NCI-H1436 treated with DMSO at 0.1 percent for 48 hours (cell line): ENCODE measurements around the gene INPPL1.
"Not testable (repeated sequence)": the region's sequence is repeated elsewhere in the genome, so short reads cannot be mapped to it uniquely, and the experiment has no call there.

Experiments
- DNase-seq: peaks from one replicate; lab custom pipeline; 2025; lab: John Stamatoyannopoulos, UW

INPPL1 gene

DNA sequence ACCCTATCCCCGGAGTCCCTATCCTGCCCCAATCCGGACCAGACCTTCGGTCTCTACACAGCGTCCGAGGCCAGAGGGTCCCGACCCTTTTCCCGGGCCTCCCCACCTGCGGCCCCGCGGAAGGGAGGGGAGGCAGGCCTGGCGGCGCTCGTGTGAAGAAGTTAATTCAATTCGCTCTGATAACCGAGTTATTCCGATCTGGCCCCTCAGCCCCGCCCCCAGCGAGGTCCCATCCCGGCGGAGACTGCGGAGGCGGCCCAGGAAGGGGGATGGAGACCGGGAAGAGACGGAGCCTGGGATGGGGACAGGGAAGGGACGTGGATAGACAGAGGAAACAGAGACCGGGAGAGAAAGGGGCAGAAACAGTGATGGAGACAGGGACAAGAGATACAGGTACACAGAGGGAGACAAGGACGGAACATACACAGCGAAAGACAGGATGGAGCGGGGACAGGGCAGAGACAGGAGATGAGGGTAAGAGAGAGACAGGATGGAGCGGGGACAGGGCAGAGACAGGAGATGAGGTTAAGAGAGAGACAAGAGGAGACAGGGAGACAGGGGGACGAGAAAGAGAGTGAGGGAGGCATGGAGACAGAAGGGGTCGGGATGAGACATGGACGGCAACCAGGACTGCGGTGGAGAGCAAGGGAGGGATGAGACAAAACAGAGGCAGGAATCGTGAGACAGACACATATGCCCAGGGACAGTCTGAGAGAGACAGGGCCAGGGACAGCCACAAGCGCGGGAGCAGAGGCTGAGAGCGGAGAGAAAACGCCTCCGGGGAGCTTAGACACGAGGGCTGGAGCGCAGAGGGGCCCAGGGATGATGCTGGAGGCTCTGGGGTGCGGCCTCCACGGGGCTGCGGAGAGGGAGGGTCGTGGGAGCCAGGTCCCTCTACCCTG, 20.0 kb downstream of the INPPL1 start:
- no peak for DNase-seq

DNA sequence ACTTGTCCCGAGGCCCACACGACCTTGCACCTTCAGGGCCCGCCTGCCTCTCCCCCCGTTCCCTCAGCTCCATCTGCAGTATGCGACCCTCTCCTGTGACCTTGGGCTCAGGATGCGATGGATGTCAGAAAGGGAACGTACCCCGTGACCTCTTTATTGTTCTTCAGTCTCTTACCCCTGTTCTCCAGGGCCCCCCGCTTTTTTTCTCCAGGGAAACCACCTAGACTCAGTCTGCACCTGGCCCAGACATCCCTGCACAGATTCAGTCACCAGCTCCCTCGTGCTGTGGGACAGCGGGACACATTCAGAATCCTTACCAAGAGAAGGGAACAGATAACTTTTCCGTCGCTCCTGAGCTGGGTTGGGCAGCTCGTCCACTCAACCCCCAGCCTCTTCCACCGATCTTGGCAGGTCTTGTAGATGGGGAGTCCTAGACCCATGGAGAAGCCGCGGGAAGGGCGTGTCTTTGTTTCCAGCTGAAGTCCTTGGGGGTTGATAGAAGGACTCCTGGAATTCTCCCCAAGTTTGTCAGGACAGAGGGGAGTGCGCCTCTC, 20.8 kb downstream of the INPPL1 start:
- no peak for DNase-seq

DNA sequence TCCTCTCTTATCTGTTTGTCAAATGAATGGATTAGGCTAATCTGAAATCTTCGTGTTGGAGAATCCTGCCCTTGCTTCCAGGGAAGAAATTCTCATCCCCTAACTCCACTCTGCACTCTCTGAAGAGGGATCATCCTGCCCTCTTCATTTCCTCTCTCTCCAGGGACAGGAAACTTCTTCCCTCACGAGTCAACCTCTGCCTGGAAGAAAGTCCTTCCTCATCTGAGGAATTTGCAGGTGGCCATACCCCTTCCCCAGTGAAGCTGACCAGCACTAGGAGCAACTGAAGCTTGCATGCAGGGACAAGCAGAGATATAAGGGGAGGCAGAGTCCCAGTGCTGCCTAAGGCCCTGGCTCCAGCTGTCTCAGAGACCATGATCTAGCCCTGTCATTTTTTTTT, 23.0 kb downstream of the INPPL1 start:
- DNase-seq: no peak

DNA sequence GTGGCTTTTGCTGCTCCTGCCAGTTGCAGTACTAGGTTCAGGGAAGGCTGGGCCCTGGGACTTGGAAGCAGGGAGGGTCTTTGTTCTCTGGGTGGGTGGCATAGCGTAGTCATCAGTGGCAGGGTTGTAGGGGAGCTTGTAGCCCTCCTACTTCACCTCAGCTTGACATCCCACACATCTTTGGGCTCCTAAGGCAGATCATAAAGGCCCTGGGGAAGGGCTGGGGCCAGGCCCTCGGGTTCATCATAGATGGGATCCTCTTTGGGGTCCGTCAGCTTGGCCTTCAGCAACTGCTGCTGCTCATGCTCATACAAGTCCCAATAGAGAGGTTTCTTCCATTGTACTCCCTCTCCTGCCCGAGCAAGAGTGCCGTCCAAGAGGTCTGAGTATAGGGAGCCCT, 25.4 kb downstream of the INPPL1 start:
- DNase-seq: no peak

DNA sequence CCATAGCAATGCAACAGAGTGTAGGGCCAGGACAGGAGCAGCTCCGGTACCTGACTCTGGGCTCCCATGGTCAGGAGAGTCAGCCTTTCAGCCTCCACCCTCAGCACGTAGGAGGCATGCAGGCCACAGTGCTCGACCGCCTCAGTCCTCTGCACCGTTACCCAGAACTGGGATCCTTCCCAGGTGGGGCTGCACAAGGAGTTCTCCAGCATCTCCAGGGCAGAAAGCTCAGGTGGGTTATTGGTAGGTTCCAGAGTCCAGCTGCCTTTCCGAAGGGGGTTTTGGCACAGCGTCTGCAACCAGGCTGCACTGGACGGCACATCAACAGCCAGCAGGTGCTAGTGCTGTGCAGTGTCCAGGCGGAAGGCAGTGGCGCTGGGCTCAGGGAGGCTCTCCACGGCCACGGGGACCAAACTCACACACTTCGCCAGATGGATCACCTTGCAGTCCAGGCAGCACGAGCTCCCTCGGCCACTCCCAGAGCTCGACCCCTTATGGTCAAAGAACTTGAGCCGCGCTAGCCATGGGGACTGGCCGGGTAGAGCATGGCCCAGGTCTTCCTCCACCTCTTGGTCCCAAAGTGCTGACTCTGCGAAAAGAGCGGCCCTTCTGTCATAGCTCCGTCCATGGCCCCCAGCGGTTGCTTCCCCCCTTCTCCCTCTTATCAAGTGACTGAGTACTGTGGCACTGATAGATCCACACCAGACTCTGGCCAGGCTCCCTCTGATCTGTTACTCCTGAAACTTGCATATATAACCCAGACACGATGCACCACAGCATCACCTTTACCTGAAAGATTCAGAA, 26.3 kb downstream of the INPPL1 start:
- no peak for DNase-seq

DNA sequence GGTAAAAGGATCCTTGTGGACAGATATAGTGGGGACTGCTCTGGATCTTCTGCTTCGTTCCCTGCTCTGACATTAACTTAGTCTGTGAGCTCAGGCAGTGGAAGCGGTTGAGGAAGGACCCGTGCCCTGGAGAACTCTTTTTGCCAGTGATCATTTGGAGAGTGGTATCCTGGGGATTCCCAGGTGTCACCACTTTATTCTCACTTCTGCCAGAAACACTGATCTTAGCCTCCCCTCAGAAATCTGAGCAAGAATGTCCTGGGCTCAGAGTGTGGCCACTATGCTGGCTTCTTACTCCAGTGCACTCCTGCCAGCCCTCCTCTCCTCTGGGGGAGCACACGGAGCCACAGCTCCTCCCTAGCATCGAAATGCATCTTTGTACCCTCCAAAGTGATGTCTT, 27.0 kb downstream of the INPPL1 start:
- no peak for DNase-seq

DNA sequence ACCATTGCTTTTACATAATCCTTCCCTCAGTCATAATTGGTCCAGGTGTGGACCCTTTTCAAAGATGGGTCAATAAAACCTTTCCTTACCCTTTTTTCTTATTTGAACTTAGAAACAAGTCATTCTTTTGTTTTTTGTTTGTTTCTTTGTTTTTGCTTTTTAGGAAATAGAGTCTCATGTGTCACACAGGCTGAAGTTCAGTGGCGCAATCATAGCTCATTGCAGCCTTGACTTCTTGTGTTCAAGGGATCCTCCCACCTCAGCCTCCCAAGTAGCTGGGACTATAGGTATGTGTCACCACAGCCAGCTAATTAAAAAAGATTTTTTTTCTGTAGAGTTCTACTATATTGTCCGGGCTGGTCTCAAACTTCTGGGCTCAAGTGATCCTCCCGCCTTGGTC, 28.8 kb downstream of the INPPL1 start:
- no peak for DNase-seq

DNA sequence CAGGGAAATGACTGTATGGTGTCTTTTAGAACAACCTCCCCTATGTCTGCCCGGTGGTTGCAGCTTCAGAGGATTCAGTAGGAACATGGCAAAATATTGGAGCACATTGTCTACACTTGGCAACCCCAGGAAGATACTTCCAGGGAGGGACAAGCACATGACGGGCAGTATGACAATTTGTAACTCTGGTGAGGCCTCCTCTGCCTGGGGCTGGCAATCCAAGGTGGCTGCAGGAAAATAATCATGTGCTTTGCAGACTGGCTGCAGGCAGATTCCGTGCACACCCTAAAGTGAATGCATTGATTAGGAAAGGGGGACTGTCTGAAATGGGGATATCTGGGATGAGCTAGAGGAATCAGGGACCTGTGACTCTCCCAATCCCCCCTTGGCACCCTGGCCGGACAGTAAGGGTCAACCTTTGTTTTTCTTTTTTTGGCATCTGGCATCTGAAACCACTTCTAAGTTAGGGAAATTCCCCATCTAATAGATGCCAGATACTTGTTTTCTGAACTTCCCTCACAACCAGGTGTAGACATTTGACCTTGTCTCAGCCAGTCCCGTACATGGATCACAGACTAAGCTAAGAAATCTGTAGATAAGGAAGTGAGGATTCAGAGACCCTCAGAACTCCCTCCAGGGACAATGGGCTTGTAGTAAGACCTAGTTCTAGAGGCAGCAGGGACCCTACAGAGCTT, 29.9 kb downstream of the INPPL1 start:
- no peak for DNase-seq

DNA sequence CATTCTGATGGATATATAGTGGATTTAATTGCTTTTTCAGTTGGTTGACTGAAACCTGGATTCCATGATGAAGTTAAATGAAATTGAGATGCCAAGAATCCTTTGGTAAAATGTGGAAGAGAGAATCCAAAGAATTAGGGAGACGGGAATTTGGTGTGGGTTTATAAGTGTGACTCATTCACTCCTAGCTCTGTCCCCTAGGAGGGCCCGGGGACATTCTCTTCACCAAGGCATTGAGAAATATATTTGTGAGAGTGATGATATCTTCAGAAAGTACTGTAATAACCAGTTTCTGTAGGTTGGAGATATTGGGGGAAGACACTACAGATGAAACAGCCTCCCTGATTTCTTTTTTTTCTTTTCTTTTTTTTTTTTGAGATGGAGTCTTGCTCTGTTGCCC, 33.0 kb downstream of the INPPL1 start:
- no peak for DNase-seq

DNA sequence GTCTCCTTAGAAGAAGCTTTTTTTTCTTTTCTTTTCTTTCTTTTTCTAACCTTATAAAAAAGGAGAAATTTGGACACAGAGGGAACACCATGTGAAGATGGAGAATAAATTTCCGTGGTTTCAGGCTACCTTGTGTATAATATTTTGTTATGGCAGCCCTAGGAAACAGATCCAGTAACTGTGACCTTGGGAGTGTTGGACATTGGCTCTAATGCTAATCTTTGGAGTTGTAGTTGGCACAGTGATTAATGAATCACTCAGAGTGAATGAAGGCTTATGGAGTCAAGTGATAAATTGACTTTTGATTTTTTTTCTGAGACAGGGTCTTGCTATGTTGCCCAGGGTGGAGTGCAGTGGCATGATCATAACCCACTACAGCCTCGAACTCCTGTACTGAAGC, 34.9 kb downstream of the INPPL1 start:
- no peak for DNase-seq

DNA sequence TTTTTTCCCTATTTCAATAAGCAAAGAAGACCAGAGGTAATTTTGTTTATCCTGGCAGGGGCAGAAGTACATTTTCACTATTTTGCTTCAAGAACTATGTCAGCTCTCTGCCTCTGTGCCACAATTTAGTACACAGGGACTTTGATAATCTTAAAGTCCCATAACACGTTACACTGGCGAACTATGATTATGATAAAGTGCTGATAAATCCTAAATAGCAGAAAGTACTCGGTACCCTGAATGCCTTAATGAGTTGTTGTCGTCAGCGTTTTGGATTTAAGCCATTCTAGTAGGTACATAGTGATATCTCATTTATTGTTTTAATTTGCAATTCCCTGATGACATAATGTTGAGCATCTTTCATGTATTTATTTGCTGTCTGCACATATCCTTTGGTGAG, 36.0 kb downstream of the INPPL1 start:
- DNase-seq: no peak

DNA sequence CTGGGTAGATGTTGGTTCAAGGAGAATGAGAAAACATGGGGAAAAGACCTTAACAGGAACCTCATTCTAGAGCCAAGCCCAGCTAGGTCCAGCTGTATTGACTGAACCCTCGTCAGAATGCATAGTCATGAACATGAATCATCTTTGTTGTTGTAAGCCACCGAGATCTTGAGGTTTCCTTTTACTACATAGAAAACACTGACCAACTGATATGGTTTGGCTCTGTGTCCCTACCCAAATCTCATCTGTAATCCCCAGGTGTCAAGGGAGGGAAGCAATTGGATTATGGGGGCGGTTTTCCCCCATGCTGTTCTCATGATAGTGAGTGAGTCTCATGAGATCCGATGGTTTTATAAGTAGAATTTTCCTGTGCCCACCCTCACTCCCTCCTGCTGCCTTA, 38.8 kb downstream of the INPPL1 start:
- no peak for DNase-seq

DNA sequence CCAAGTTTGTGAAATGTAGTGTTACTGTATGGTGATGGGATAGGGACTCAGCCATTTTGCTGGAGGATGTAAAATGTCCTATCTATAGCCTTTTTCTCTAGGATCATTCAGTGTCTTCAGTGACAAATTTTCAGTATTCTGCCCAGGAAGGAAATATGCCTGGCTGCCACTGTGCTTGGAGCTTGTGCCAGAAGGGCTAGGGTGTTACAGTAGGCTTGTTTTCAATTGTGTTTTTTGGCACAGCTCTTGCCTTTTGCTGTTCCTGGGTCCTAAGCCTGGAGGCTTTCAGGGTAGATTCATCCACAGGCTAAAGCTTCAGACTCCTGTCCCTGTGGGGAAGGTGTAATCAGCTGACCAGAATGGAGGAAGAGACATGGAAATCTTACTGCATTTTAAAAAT, 41.4 kb downstream of the INPPL1 start:
- no peak for DNase-seq

DNA sequence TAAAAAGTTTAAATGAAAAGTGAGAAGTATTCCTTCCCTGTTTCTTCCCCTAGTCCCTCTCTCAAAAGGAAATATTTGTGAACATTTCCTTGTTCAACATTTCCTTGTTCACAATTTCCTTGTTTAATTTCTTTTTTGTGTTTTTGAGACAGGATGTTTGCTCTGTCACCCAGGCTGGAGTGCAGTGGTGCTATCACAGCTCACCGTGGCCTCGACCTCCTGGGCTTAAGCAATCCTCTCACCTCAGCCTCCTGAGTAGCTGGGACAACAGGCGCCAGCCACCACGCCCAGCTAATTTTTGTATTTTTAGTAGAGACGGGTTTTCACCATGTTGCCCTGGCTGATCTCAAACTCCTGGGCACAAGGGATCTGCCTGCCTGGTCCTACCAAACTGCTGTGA, 42.4 kb downstream of the INPPL1 start:
- not testable (repeated sequence) for DNase-seq

DNA sequence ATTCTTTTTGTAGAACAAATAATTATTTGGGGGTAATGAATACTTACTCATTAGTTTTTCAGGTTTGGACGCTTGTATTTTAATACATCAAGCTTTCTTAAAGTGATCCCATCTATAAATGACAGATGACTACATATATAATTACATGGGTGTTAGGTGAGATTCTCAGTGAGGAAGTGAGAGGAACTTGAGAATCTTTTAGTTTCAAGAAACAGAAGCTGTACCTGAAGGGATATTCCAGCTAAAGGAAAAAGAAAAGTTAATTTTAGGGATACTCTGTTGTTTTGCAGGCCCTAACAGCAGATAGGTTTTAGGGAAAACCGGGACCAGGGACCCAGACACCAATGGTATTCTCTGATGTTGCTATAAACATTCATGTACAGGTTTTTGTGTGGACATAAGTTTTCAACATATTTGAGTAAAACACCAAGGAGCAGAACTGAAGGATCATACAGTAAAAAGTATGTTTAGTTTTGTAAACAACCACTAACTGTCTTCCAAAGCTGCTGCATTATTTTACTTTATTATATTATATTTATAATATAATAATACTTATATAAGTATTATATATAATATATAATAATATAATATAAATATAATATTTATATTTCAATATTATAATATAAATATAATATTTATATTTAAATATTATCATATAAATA, 43.5 kb downstream of the INPPL1 start:
- DNase-seq: no peak

DNA sequence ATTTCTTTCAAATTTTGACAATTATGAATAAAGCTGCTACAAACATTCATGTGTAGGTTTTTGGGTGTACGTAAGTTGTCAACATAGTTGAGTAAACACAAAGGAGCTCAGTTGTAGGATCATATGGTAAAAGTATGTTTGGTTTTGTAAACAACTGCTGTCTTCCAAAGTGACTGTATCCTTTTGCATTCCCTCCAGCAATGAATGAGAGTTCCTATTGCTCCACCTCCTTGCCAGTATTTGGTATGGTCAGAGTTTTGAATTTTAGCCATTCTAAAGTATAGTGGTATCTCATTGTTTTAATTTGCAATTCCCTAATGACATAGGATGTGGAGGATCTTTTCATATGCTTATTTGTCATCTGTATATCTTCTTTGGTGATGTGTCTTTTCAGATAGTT, 47.4 kb downstream of the INPPL1 start:
- no peak for DNase-seq

DNA sequence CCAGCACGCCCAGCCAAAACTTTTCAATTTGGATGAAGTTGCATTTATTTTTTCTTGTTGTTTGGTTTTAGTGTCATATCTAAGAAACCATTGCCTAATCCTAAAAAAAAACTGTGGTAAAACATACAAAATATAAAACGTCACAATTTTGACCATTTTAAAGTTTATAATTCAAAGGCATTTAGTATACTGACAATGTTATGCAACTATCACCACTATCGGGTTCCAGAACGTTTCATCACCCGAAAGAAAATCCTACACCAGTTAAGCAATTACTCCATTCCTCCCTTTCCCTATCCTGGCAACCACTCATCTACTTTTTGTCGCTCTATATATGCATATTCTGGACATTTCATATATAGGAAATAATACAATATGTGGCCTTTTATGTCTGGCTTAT, 49.9 kb downstream of the INPPL1 start:
- no peak for DNase-seq

DNA sequence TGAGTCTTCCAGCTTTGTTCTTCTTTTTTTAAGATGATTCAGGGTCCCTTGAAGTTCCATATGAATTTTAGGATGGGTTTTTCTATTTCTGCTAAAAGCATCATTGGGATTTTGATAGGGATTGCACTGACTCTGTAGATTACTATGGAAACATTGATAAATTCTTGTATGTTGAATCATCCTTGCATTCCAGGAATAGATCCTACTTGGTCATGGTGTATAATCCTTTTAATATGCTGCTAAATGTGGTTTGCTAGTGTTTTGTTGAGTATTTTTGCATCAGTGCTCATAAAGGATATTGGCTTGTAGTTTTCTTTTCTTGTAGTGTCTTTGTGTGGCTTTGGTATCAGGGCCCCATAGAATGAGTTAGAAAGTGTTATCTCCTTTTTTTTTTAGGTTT, 54.3 kb downstream of the INPPL1 start:
- no peak for DNase-seq

DNA sequence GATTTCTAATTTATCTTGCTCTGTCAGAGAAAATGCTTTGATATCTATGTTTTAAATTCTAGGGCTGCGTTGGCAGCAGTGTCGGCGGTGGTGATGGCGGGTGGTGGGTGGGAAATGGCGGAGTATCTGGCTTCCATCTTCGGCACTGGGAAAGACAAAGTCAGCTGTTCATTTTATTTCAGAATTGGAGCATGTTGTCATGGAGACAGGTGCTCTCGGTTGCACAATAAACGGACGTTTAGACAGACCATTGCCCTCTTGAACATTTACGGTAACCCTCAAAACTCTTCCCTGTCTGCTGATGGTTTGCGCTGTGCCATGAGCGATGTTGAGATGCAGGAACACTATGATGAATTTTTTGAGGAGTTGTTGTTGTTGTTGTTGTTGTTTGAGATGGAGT, 55.5 kb downstream of the INPPL1 start:
- no peak for DNase-seq

DNA sequence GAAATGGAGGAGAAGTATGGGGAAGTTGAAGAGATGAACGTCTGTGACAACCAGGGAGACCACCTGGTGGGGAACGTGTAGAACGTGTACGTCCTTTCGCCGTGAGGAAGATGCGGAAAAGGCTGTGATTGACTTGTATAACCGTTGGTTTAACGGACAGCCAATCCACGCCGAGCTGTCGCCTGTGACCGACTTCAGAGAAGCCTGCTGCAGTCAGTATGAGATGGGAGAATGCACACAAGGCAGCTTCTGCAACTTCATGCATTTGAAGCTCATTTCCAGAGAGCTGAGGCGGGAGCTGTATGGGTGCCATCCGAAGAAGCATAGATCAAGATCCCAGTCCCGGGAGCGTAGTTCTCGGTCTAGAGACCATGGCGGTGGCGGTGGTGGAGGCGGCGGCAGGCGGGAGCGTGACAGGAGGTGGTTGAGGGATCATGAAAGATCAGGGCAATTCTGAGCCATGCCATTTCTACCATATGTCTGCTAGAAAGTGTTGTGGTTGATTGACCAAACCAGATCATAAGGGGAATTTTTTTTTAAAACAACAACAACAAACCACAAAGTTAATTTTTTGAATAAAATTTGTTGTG, 56.3 kb downstream of the INPPL1 start:
- DNase-seq: no peak

DNA sequence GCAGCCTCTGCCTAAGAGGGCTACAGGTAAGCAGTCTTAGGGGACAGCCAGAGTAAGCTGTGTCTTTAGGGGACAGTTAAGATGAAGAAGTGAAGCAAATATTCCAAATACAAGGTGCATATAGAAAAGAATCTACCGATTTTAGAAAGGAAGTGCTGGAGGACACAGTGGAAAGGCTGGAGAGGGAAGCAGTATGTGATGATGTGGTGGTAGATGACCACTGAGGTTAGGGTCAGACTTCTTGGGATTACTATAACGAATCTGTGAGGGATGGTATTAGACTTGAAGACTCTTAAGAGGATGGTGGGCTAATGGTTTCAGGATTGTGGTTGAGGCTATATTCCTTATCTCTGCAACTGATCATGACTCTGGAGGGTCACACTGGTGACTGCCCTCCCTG, 59.4 kb downstream of the INPPL1 start:
- DNase-seq: no peak

DNA sequence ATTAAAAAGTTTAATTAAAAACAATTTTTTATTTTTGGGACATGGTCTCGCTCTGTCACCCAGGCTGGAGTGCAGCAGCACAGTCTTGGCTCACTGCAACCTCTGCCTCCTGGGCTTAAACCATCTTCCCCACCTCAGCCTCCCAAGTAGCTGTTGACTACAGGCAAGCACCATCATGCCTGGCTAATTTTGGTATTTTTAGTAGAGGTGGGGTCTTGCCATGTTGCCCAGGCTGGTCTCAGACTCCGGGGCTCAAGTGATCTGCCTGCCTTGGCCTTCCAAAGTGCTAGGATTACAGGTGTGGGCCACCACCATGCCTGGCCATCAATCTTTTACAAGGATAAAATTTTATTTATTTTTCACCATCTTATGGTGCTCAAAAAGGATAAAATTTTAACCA, 62.7 kb downstream of the INPPL1 start:
- DNase-seq: no peak
